Right ventricle myocardium superior (tissue), 1 donor: ENCODE results near the gene APOBEC3F. TPM values are rescaled to one million over a fixed set of nuclear protein-coding genes. Genes with fewer than 3 reads are reported as not detected.
"Not testable (repeated sequence)": the region's sequence is repeated elsewhere in the genome, so short reads cannot be mapped to it uniquely, and the experiment has no call there.

Experiments
- ATAC-seq: fragments of 200-7000 bp; cut with Tn5 transposase; one replicate; pipeline ENCODE4 v1.9.1; 2020; ENCODE audit warnings: mild to moderate bottlenecking; ENCODE audit not compliant: poor library complexity
- DNase-seq: peaks from one replicate; pipeline ENCODE4 v3.0.0-alpha.2; 2020
- intact Hi-C: fragments of 100-400 bp; cut with DNase I; formaldehyde crosslinking; loops from one replicate; pipeline ENCODE4 v1.11.2; 2022
- total RNA-seq: library from RNA; stranded (reverse); fragmentation: NEBNext Ultra II Directional; extraction: Animal tissue kit (Norgen Biotek cat#: 25700); gene quantifications from one replicate; pipeline ENCODE4 v1.2.1, GENCODE V29; 2021
- donor health status: DM: no; HTN: yes; CAD: no; lungs with severe emphysema.

APOBEC3F gene
- total RNA-seq, 1 donor from 2014 or later = 4.1 TPM

- DNase-seq = peak; percentile 3
- intact Hi-C loops, ATAC-seq: not testable (repeated sequence)
These were observed 23.2 kb downstream of the APOBEC3F start for GRCh38 chr22:39063904-39064303.

GRCh38 chr22:39066442-39067276 is 26.0 kb downstream of the APOBEC3F start:
- peak; percentile 8 for DNase-seq
- ATAC-seq, intact Hi-C loops: not testable (repeated sequence)

GRCh38 chr22:39068033-39068785 is 27.5 kb downstream of the APOBEC3F start:
- ATAC-seq (no peak), DNase-seq (peak; percentile 23)
- intact Hi-C loops = no loop called here

GRCh38 chr22:39070186-39070585 is 29.5 kb downstream of the APOBEC3F start:
- intact Hi-C loops = no loop called here

GRCh38 chr22:39072581-39072981 is 31.9 kb downstream of the APOBEC3F start:
- ATAC-seq, intact Hi-C loops: not testable (repeated sequence)
- peak; percentile 8 for DNase-seq

More at GRCh38 chr22:39070186-39070585, 29.5 kb downstream of the APOBEC3F start:
- no peak for ATAC-seq
- DNase-seq = peak; percentile 31

- ATAC-seq = no peak
- intact Hi-C loops = no loop called here
- no peak for DNase-seq
These were observed 33.3 kb downstream of the APOBEC3F start for GRCh38 chr22:39073981-39074380.

GRCh38 chr22:39076155-39077025 is 35.7 kb downstream of the APOBEC3F start:
- DNase-seq (peak; percentile 31), ATAC-seq (peak; percentile 93)
- intact Hi-C loops = not testable (repeated sequence)

GRCh38 chr22:39077026-39077840 is 36.6 kb downstream of the APOBEC3F start, which contains the start of gene APOBEC3G:
TSS of gene APOBEC3G (plus strand) at chr22:39077275. CDS start at chr22:39077362, 87 bp downstream.
- intact Hi-C loops = not testable (repeated sequence)
- peak; percentile 93 for ATAC-seq
- peak; percentile 80 for DNase-seq

GRCh38 chr22:39077912-39078311 is 37.2 kb downstream of the APOBEC3F start:
- intact Hi-C loops, ATAC-seq: not testable (repeated sequence)
- DNase-seq = peak; percentile 40

- DNase-seq = peak; percentile 27
- ATAC-seq = no peak
- intact Hi-C loops = no loop called here
These were observed 37.7 kb downstream of the APOBEC3F start for GRCh38 chr22:39078329-39078728.

- intact Hi-C loops, ATAC-seq, DNase-seq: not testable (repeated sequence)
These were observed 38.5 kb downstream of the APOBEC3F start for GRCh38 chr22:39079054-39079637.

- ATAC-seq (no peak), DNase-seq (no peak)
- intact Hi-C loops = no loop called here
These were observed 39.5 kb downstream of the APOBEC3F start for GRCh38 chr22:39080052-39080762.

- ATAC-seq (no peak), DNase-seq (peak; percentile 7)
- intact Hi-C loops = no loop called here
These were observed 40.4 kb downstream of the APOBEC3F start for GRCh38 chr22:39081016-39081415.

- intact Hi-C loops = no loop called here
- no peak for ATAC-seq
- DNase-seq = peak; percentile 7
These were observed 40.9 kb downstream of the APOBEC3F start for GRCh38 chr22:39081598-39081997.

GRCh38 chr22:39083212-39084165 is 42.8 kb downstream of the APOBEC3F start:
- intact Hi-C loops = no loop called here
- no peak for ATAC-seq
- DNase-seq = no peak

- DNase-seq (no peak), ATAC-seq (no peak)
These were observed 44.0 kb downstream of the APOBEC3F start for GRCh38 chr22:39084666-39085065.

More at GRCh38 chr22:39084666-39085065, 44.0 kb downstream of the APOBEC3F start:
- intact Hi-C loops = no loop called here
